Muscle layer of duodenum (tissue), 2 donors: ENCODE measurements around the gene MRTFB.
"Not testable (repeated sequence)": the region's sequence is repeated elsewhere in the genome, so short reads cannot be mapped to it uniquely, and the experiment has no call there.

ENCODE experiments used
- H3K27ac ChIP-seq: one replicate; pipeline ENCODE4 v1.7.0; 2013; ENCODE audit warnings: mild to moderate bottlenecking, low read length
- H3K27me3 ChIP-seq: one replicate; pipeline ENCODE4 v1.7.0; 2013; ENCODE audit warnings: low read depth, mild to moderate bottlenecking, control low read depth, low read length
- H3K36me3 ChIP-seq, 2 donors: one replicate each; pipeline ENCODE4 v1.7.0; 2013; ENCODE audit warnings: low read length in 2 of 2, control low read depth in 1 of 2, mild to moderate bottlenecking in 1 of 2; ENCODE audit not compliant: insufficient read depth in 2 of 2, control insufficient read depth in 1 of 2
- H3K4me1 ChIP-seq, 2 donors: one replicate each; pipeline ENCODE4 v1.7.0; 2013; ENCODE audit warnings: low read length in 2 of 2, mild to moderate bottlenecking in 2 of 2, control low read depth in 1 of 2, moderate library complexity in 1 of 2; ENCODE audit not compliant: insufficient read depth in 2 of 2, control insufficient read depth in 1 of 2
- H3K4me3 ChIP-seq, 2 donors: one replicate each; pipeline ENCODE4 v1.7.0; 2013; ENCODE audit warnings: low read length in 2 of 2, low read depth in 1 of 2, mild to moderate bottlenecking in 1 of 2
- H3K9me3 ChIP-seq, 2 donors: one replicate each; pipeline ENCODE4 v1.7.0; 2013; ENCODE audit warnings: low read length in 2 of 2, control low read depth in 1 of 2, mild to moderate bottlenecking in 1 of 2; ENCODE audit not compliant: control insufficient read depth in 1 of 2
- donor health status: healthy.

The MRTFB gene

GRCh38 chr16:14070877-14071575, at the start of gene MRTFB:
Gene MRTFB, plus strand, starts transcription at chr16:14071319. Its CDS starts 69,288 bp downstream, at chr16:14140607.
- Histone ChIP-seq H3K9me3 (no peaks in the 10 kb centered on the region), H3K4me1 (peaks cover 0 to 10% of the 10 kb centered on the region in 2 donors), H3K36me3 (no peaks in the 10 kb centered on the region), H3K27me3 (no peaks in the 10 kb centered on the region), H3K27ac (peak within 1 kb of the TSS; percentile 54), H3K4me3 (peak within 1 kb of the TSS; percentile 88 to 93)

GRCh38 chr16:14023526-14023925, 47.6 kb upstream of the MRTFB start:
- H3K4me1 ChIP-seq, H3K4me3 ChIP-seq, H3K27ac ChIP-seq, H3K36me3 ChIP-seq, H3K27me3 ChIP-seq, H3K9me3 ChIP-seq: not testable (repeated sequence)

- Histone ChIP-seq H3K9me3 (no peaks in the 10 kb centered on the region), H3K4me1 (peaks cover 0 to 4% of the 10 kb centered on the region in 2 donors), H3K27me3 (no peaks in the 10 kb centered on the region), H3K27ac (no peak overlapping the region), H3K4me3 (no peak overlapping the region), H3K36me3 (no peaks in the 10 kb centered on the region)
Measured at GRCh38 chr16:14024283-14024682, 46.8 kb upstream of the MRTFB start.

GRCh38 chr16:14026572-14027285, 44.4 kb upstream of the MRTFB start:
- Histone ChIP-seq H3K9me3 (no peaks in the 10 kb centered on the region), H3K4me3 (no peak overlapping the region), H3K4me1 (peaks cover 0 to 4% of the 10 kb centered on the region in 2 donors), H3K27me3 (no peaks in the 10 kb centered on the region), H3K27ac (no peak overlapping the region), H3K36me3 (no peaks in the 10 kb centered on the region)

- Histone ChIP-seq H3K36me3 (no peaks in the 10 kb centered on the region), H3K9me3 (no peaks in the 10 kb centered on the region), H3K27ac (no peak overlapping the region), H3K4me1 (peaks cover 0 to 4% of the 10 kb centered on the region in 2 donors), H3K4me3 (no peak overlapping the region), H3K27me3 (no peaks in the 10 kb centered on the region)
Measured at GRCh38 chr16:14028202-14028601, 42.9 kb upstream of the MRTFB start.

- H3K9me3 ChIP-seq, result no peaks in the 10 kb centered on the region
- H3K27ac ChIP-seq, result no peak overlapping the region
- no peaks in the 10 kb centered on the region for H3K36me3 ChIP-seq
- no peaks in the 10 kb centered on the region for H3K27me3 ChIP-seq
- no peaks in the 10 kb centered on the region for H3K4me1 ChIP-seq
- no peak overlapping the region for H3K4me3 ChIP-seq
Measured at GRCh38 chr16:14029658-14030057, 41.5 kb upstream of the MRTFB start.

- H3K9me3 ChIP-seq, result no peaks in the 10 kb centered on the region
- no peaks in the 10 kb centered on the region for H3K36me3 ChIP-seq
- no peak overlapping the region for H3K27ac ChIP-seq
- H3K4me3 ChIP-seq, result no peak overlapping the region
- no peaks in the 10 kb centered on the region for H3K4me1 ChIP-seq
- H3K27me3 ChIP-seq, result no peaks in the 10 kb centered on the region
Measured at GRCh38 chr16:14035092-14035491, 36.0 kb upstream of the MRTFB start.

GRCh38 chr16:14036889-14037288, 34.2 kb upstream of the MRTFB start:
- H3K36me3 ChIP-seq, result no peaks in the 10 kb centered on the region
- H3K4me1 ChIP-seq, result no peaks in the 10 kb centered on the region
- no peak overlapping the region for H3K27ac ChIP-seq
- no peak overlapping the region for H3K4me3 ChIP-seq
- no peaks in the 10 kb centered on the region for H3K27me3 ChIP-seq
- no peaks in the 10 kb centered on the region for H3K9me3 ChIP-seq

- H3K4me1 ChIP-seq, result no peaks in the 10 kb centered on the region
- no peaks in the 10 kb centered on the region for H3K27me3 ChIP-seq
- H3K36me3 ChIP-seq, result no peaks in the 10 kb centered on the region
- no peaks in the 10 kb centered on the region for H3K9me3 ChIP-seq
- no peak overlapping the region for H3K27ac ChIP-seq
- no peak overlapping the region for H3K4me3 ChIP-seq
Measured at GRCh38 chr16:14037960-14038359, 33.2 kb upstream of the MRTFB start.

GRCh38 chr16:14041164-14041563, 30.0 kb upstream of the MRTFB start:
- Histone ChIP-seq H3K27me3 (no peaks in the 10 kb centered on the region), H3K27ac (no peak overlapping the region), H3K9me3 (no peaks in the 10 kb centered on the region), H3K4me1 (no peaks in the 10 kb centered on the region), H3K36me3 (no peaks in the 10 kb centered on the region), H3K4me3 (no peak overlapping the region)

GRCh38 chr16:14042706-14043105, 28.4 kb upstream of the MRTFB start:
- Histone ChIP-seq H3K36me3 (no peaks in the 10 kb centered on the region), H3K4me3 (no peak overlapping the region), H3K27me3 (no peaks in the 10 kb centered on the region), H3K4me1 (no peaks in the 10 kb centered on the region), H3K27ac (peak overlapping the region; percentile 1), H3K9me3 (no peaks in the 10 kb centered on the region)
